GM23248 (cell line): Measurements from ENCODE around the gene LIPT2. TPM values are rescaled to one million over a fixed set of nuclear protein-coding genes. Genes with fewer than 3 reads are reported as not detected.

Experiments
- DNase-seq: peaks from one replicate; pipeline ENCODE4 v3.0.0-alpha.2; 2015
- H2AFZ ChIP-seq: fragments of 200-600 bp; sonication (generic); 2 replicates; pipeline ENCODE4 v1.6.1; 2016; ENCODE audit warnings: antibody characterized with exemption
- H3F3A ChIP-seq: fragments of 200-600 bp; sonication (generic); 2 replicates; pipeline ENCODE4 v1.6.1; 2016; ENCODE audit warnings: mild to moderate bottlenecking, antibody characterized with exemption, mixed run types; ENCODE audit not compliant: insufficient read depth
- H3K27ac ChIP-seq: fragments of 200-600 bp; sonication (generic); 2 replicates; pipeline ENCODE4 v1.5.1; 2016; ENCODE audit warnings: mild to moderate bottlenecking
- H3K27me3 ChIP-seq: fragments of 200-600 bp; sonication (generic); replicated peaks from 2 replicates; pipeline ENCODE4 v1.6.1; 2016; ENCODE audit warnings: mild to moderate bottlenecking; ENCODE audit not compliant: insufficient read depth
- H3K36me3 ChIP-seq: fragments of 200-600 bp; sonication (generic); 2 replicates; pipeline ENCODE4 v1.6.1; 2016; ENCODE audit warnings: low read depth, mild to moderate bottlenecking
- H3K4me1 ChIP-seq: fragments of 200-600 bp; sonication (generic); 2 replicates; pipeline ENCODE4 v1.6.1; 2016; ENCODE audit warnings: mild to moderate bottlenecking; ENCODE audit not compliant: insufficient read depth
- H3K4me2 ChIP-seq: fragments of 200-600 bp; sonication (generic); one replicate; pipeline ENCODE4 v1.6.1; 2016; ENCODE audit warnings: mild to moderate bottlenecking; ENCODE audit not compliant: unreplicated experiment
- H3K4me3 ChIP-seq: fragments of 200-600 bp; sonication (generic); 2 replicates; pipeline ENCODE4 v1.5.1; 2016; ENCODE audit warnings: mild to moderate bottlenecking
- H3K79me2 ChIP-seq: fragments of 200-600 bp; sonication (generic); 2 replicates; pipeline ENCODE4 v1.6.1; 2016; ENCODE audit warnings: mild to moderate bottlenecking; ENCODE audit not compliant: insufficient read depth
- H3K9ac ChIP-seq: fragments of 200-600 bp; sonication (generic); 2 replicates; pipeline ENCODE4 v1.6.1; 2016; ENCODE audit warnings: mild to moderate bottlenecking
- H3K9me2 ChIP-seq: fragments of 200-600 bp; sonication (generic); 2 replicates; pipeline ENCODE4 v1.6.1; 2016; ENCODE audit warnings: mixed run types, mild to moderate bottlenecking, moderate library complexity; ENCODE audit not compliant: insufficient read depth
- H3K9me3 ChIP-seq: fragments of 200-600 bp; sonication (generic); one replicate; pipeline ENCODE4 v1.6.1; 2017; ENCODE audit warnings: low read depth
- H4K20me1 ChIP-seq: fragments of 200-600 bp; sonication (generic); 2 replicates; pipeline ENCODE4 v1.6.0; 2016; ENCODE audit not compliant: insufficient read depth
- EZH2 ChIP-seq: fragments of 200-600 bp; sonication (generic); IDR thresholded peaks from 2 replicates; pipeline ENCODE4 v1.6.1; 2018; ENCODE audit warnings: antibody characterized with exemption, mild to moderate bottlenecking; ENCODE audit not compliant: insufficient read depth, poor library complexity, severe bottlenecking
- EZH2phosphoT487 ChIP-seq: fragments of 200-600 bp; sonication (generic); IDR thresholded peaks from 2 replicates; pipeline ENCODE4 v1.6.1; 2018; ENCODE audit warnings: antibody characterized with exemption, moderate library complexity, mild to moderate bottlenecking, low read depth; ENCODE audit not compliant: insufficient read depth
- WGBS, 2 experiments: methylation state at CpG; one replicate each; pipeline ENCODE4 v1.1.6; 2015 to 2017; ENCODE audit warnings: low lambda C conversion rate in 2 of 2, low coverage in 1 of 2; ENCODE audit errors: missing lambda C conversion rate in 2 of 2; 5-methylcytosine and 5-hydroxymethylcytosine counted together
- in situ Hi-C: fragments of 300-500 bp; cut with MboI; formaldehyde crosslinking; loops from 2 replicates; pipeline ENCODE4 v1.15.0; 2020
- polyA plus RNA-seq: library from polyadenylated mRNA; unstranded; fragments of >200 nt; fragmentation: Nextera tagmentation; extraction: Ambion mirVana; gene quantifications from 2 replicates; pipeline ENCODE4 v1.2.1, GENCODE V29; 2016
- total RNA-seq: library from RNA; depleted of rRNA; stranded (reverse); fragments of >200 nt; shearing (Covaris generic); gene quantifications from 2 replicates; pipeline ENCODE4 v1.2.3, GENCODE V29; 2014

LIPT2 gene
- total and polyA plus RNA-seq, 2 experiments from 2014 or later = 1.5 to 2.1 TPM

GRCh38 chr11:74494916-74495315 is 1.4 kb upstream of the LIPT2 start:
- DNase-seq = no peak
- no peaks in the 10 kb centered on the region for H3K9me2 ChIP-seq
- no peaks in the 10 kb centered on the region for H4K20me1 ChIP-seq
- H3K36me3 ChIP-seq = no peaks in the 10 kb centered on the region
- no peaks in the 10 kb centered on the region for H3K27me3 ChIP-seq
- no peak overlapping the region for H2AFZ ChIP-seq
- H3K9me3 ChIP-seq = no peaks in the 10 kb centered on the region
- TF ChIP-seq EZH2 (no peak), EZH2phosphoT487 (no peak)
- no peak overlapping the region for H3K4me2 ChIP-seq
- no peak overlapping the region for H3K4me3 ChIP-seq
- WGBS, 2 experiments = 55 to 60% methylated on average over 1 of the region's 1 CpG
- in situ Hi-C loops = no loop called here
- H3F3A ChIP-seq = peaks cover 15% of the 10 kb centered on the region
- peak overlapping the region; percentile 38 for H3K27ac ChIP-seq
- no peak overlapping the region for H3K9ac ChIP-seq
- H3K79me2 ChIP-seq = no peaks in the 10 kb centered on the region
- H3K4me1 ChIP-seq = peaks cover 10% of the 10 kb centered on the region

GRCh38 chr11:74493791-74494630 is 487 bp upstream of the LIPT2 start:
- in situ Hi-C loops = no loop called here

GRCh38 chr11:74492084-74492483 is 1.4 kb downstream of the LIPT2 start:
- Histone ChIP-seq H3K4me2 (peak overlapping the region; percentile 79), H3K27me3 (no peaks in the 10 kb centered on the region)

More at GRCh38 chr11:74493791-74494630, 487 bp upstream of the LIPT2 start:
- TF ChIP-seq EZH2 (no peak), EZH2phosphoT487 (no peak)
- peak; percentile 91 for DNase-seq
- 1% methylated on average over 14 of the region's 14 CpGs for whole genome bisulfite sequencing, 2 experiments
- Histone ChIP-seq H3K4me3 (peak overlapping the region; percentile 72), H3K9me3 (no peaks in the 10 kb centered on the region), H2AFZ (peak overlapping the region; percentile 79), H3K9ac (peak overlapping the region; percentile 83), H3K4me1 (peaks cover 10% of the 10 kb centered on the region), H3K4me2 (peak overlapping the region; percentile 79), H3F3A (peaks cover 15% of the 10 kb centered on the region), H3K36me3 (no peaks in the 10 kb centered on the region), H4K20me1 (no peaks in the 10 kb centered on the region), H3K27me3 (no peaks in the 10 kb centered on the region), H3K9me2 (no peaks in the 10 kb centered on the region), H3K79me2 (no peaks in the 10 kb centered on the region), H3K27ac (peak overlapping the region; percentile 84)

GRCh38 chr11:74490941-74491340 is 2.6 kb downstream of the LIPT2 start:
- H3K27me3 ChIP-seq = no peaks in the 10 kb centered on the region
- peaks cover 15% of the 10 kb centered on the region for H3F3A ChIP-seq
- in situ Hi-C loops = no loop called here
- no peak overlapping the region for H2AFZ ChIP-seq
- H3K9ac ChIP-seq = no peak overlapping the region
- H3K4me3 ChIP-seq = no peak overlapping the region
- TF ChIP-seq EZH2phosphoT487 (no peak), EZH2 (no peak)
- no peak overlapping the region for H3K4me2 ChIP-seq
- no peaks in the 10 kb centered on the region for H3K36me3 ChIP-seq
- H3K79me2 ChIP-seq = no peaks in the 10 kb centered on the region
- H4K20me1 ChIP-seq = no peaks in the 10 kb centered on the region
- H3K4me1 ChIP-seq = peaks cover 10% of the 10 kb centered on the region
- DNase-seq = no peak
- 89 to 95% methylated on average over 4 of the region's 4 CpGs for WGBS, 2 experiments
- H3K27ac ChIP-seq = no peak overlapping the region
- no peaks in the 10 kb centered on the region for H3K9me2 ChIP-seq
- no peaks in the 10 kb centered on the region for H3K9me3 ChIP-seq

More at GRCh38 chr11:74492084-74492483, 1.4 kb downstream of the LIPT2 start:
- TF ChIP-seq EZH2phosphoT487 (no peak), EZH2 (no peak)
- Histone ChIP-seq H3K27ac (no peak overlapping the region; the same call in 1 of the 2 replicates), H3K36me3 (no peaks in the 10 kb centered on the region), H4K20me1 (no peaks in the 10 kb centered on the region), H3K9me3 (no peaks in the 10 kb centered on the region), H3K9me2 (no peaks in the 10 kb centered on the region), H3K79me2 (no peaks in the 10 kb centered on the region), H3F3A (peaks cover 15% of the 10 kb centered on the region), H2AFZ (peak overlapping the region; percentile 79), H3K9ac (peak overlapping the region; percentile 83), H3K4me1 (peaks cover 10% of the 10 kb centered on the region), H3K4me3 (peak overlapping the region; percentile 72)
- no peak for DNase-seq
- in situ Hi-C loops = no loop called here
- 67 to 70% methylated on average over 11 of the region's 11 CpGs for WGBS, 2 experiments
